Measurements from ENCODE around the gene MOCS3.

Gene MOCS3

GRCh38 chr20:51001430-51002265 is 43.0 kb downstream of the MOCS3 start:
- DNase-seq (ENCODE audit: low read depth, low spot score): no peak
- POLR2A ChIA-PET: no interaction called here
- CTCF ChIA-PET: interaction anchor here (0.7 to 6.2 kb wide), 11 partner anchors 9 to 306 kb away, joined by 3 to 69 read pairs (median 6); no protein-coding TSS in a partner anchor
- no peak overlapping the region for H3K4me3 ChIP-seq (ENCODE audit: low read depth, low read length)
- no peak for TF ChIP-seq CTCF (IDR thresholded peaks at IDR 0.05; ENCODE audit: insufficient read depth, low read length, missing control alignments)

GRCh38 chr20:51002633-51003032 is 44.0 kb downstream of the MOCS3 start:
- no peak for DNase-seq (ENCODE audit: low read depth, low spot score)
- no peak overlapping the region for H3K4me3 ChIP-seq (ENCODE audit: low read depth, low read length)
- ChIA-PET POLR2A (no interaction called here), CTCF (interaction anchor here (1.0 to 6.2 kb wide), 3 partner anchors 10 to 15 kb away, joined by 6 to 69 read pairs (median 9); no protein-coding TSS in a partner anchor)
- no peak for TF ChIP-seq CTCF (IDR thresholded peaks at IDR 0.05; ENCODE audit: insufficient read depth, low read length, missing control alignments)

GRCh38 chr20:51003753-51004152 is 45.1 kb downstream of the MOCS3 start:
- ChIA-PET POLR2A (no interaction called here), CTCF (interaction anchor here (0.9 to 6.2 kb wide), 3 partner anchors 11 to 230 kb away, joined by 4 to 69 read pairs (median 9); no protein-coding TSS in a partner anchor)
- no peak overlapping the region for H3K4me3 ChIP-seq (ENCODE audit: low read depth, low read length)
- DNase-seq (ENCODE audit: low read depth, low spot score): no peak
- no peak for TF ChIP-seq CTCF (IDR thresholded peaks at IDR 0.05; ENCODE audit: insufficient read depth, low read length, missing control alignments)

- POLR2A ChIA-PET: no interaction called here
- TF ChIP-seq CTCF (IDR thresholded peaks at IDR 0.05; ENCODE audit: insufficient read depth, low read length, missing control alignments): no peak
- no peak for DNase-seq (ENCODE audit: low read depth, low spot score)
- CTCF ChIA-PET: interaction anchor here (2.1 to 6.2 kb wide), 2 partner anchors 11 to 17 kb away, joined by 9 to 69 read pairs; no protein-coding TSS in a partner anchor
- H3K4me3 ChIP-seq (ENCODE audit: low read depth, low read length): no peak overlapping the region
Measured at GRCh38 chr20:51004305-51004727, 45.7 kb downstream of the MOCS3 start.

GRCh38 chr20:51004781-51005180 is 46.2 kb downstream of the MOCS3 start:
- DNase-seq (ENCODE audit: low read depth, low spot score): no peak
- TF ChIP-seq CTCF (IDR thresholded peaks at IDR 0.05; ENCODE audit: insufficient read depth, low read length, missing control alignments): no peak
- ChIA-PET CTCF (interaction anchor here (3.0 to 6.2 kb wide), 3 partner anchors 10 to 302 kb away, joined by 9 to 69 read pairs (median 22); no protein-coding TSS in a partner anchor), POLR2A (no interaction called here)
- H3K4me3 ChIP-seq (ENCODE audit: low read depth, low read length): no peak overlapping the region

- ChIA-PET CTCF (interaction anchor here (1.1 to 6.2 kb wide), 5 partner anchors 10 to 302 kb away, joined by 3 to 69 read pairs (median 9); no protein-coding TSS in a partner anchor), POLR2A (no interaction called here)
- no peak for DNase-seq (ENCODE audit: low read depth, low spot score)
- no peak for TF ChIP-seq CTCF (IDR thresholded peaks at IDR 0.05; ENCODE audit: insufficient read depth, low read length, missing control alignments)
- no peak overlapping the region for H3K4me3 ChIP-seq (ENCODE audit: low read depth, low read length)
Measured at GRCh38 chr20:51005214-51005613, 46.6 kb downstream of the MOCS3 start.
